GM18907 (cell line): ENCODE measurements around the gene MNAT1.
A peak's percentile ranks its signal among the peaks of the same experiment; 100 is the strongest.
"Not testable (repeated sequence)": the region's sequence is repeated elsewhere in the genome, so short reads cannot be mapped to it uniquely, and the experiment has no call there.

ENCODE experiments used
- ATAC-seq: cut with Tn5 transposase; IDR thresholded peaks from one replicate; pipeline ENCODE4 v1.9.1; 2021; ENCODE audit warnings: mild to moderate bottlenecking, moderate library complexity; ENCODE audit not compliant: unreplicated experiment

The MNAT1 gene

DNA sequence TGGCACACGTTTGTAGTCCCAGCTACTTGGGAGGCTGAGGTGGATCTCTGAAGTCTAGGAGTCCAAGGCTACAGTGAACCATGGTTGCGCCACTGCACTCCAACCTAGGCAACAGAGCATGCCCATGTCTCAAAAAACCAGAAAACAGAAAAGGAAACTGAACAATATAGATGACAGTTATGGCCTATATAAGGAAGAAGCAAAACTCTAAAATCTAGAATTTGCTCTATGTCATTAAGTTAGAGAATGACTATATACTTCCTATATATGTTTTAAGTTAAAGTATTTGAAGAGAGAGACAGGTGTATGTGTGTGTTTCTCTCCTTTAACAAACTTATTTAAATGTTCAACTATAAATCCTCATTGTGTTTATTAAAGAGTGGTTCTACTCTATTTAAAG, 65.8 kb downstream of the MNAT1 start:
- no peak for ATAC-seq

DNA sequence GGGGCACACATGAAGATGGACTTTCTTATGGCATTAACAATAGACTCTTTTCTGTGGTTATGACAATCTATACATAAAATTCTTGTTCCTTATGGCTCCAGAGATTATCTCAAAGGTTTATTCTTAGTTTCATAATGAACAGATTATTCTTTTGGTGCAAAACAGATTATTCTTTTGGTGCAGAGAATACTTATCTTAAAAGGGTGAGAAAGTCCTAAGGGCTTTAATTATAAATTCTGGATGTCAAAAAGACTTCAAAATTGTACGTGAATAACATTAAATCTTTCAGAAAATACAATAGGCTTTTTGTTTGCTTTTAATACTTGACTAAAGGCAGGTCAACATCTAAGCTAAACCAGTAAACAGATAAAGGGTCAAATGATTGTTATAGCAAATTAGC, 69.3 kb downstream of the MNAT1 start:
- no peak for ATAC-seq

DNA sequence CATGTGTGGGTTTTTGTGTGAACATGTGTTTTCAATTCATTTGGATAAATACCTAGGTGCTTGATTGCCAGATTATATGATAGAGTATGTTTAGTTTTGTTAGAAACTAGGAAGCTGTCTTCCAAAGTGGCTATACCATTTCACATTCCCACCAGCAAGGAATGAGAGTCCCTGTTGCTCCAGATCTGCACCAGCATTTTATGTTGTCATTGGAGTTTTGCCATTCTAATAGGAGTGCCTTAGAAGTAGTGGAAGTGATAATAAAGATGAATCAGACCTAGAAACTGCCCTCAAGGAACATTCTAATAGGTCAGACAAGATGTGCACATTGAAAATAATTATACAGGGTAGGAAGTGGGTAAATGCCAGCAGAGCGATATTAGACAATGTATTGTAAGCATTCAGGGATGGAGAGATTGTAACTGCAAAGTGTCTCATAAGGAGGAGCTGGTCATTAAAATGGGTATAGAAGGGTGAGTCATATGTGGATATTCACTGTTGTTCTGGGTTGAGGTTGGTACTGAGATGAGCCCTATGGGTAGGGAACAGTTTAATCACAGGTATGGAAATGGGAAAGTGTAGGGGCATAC, 71.4 kb downstream of the MNAT1 start:
- ATAC-seq = no peak

DNA sequence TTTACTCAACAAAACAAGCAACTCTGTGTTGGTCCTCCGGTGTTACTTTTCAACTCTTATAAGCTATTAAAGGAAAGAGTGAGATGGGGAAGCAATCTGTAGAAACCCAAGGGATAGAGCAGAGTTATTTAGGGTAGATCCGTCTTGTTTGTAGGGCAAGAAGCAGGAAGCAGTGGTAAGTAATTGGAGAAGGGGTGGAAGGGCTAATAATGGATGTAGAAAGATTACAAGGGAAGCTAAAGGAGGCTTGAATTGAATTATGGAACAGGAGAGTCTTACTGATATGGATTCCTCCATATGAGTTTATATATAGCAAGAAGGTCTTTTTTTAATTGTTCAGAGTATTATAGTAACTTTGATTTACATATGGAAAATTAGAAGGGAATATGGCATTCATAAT, 72.7 kb downstream of the MNAT1 start:
- ATAC-seq = no peak

DNA sequence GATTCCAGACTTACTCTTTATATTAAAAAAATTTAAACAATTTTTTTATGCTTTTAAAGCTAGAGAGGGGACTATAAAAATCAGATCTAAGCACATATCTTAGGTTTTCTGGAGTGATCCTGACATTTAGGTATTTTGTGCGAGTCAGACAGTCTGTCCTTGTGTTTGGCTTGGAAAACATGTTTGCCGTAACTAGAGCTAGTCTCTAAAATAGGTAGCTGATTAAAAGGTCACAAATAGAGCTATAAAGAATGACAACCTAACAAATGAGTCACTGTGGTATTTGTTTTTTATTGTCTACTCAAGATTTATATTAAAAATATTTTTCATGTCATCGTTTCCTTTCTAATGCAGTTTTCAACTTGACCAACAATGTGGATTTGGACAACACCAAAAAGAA, 73.4 kb downstream of the MNAT1 start:
- no peak for ATAC-seq

DNA sequence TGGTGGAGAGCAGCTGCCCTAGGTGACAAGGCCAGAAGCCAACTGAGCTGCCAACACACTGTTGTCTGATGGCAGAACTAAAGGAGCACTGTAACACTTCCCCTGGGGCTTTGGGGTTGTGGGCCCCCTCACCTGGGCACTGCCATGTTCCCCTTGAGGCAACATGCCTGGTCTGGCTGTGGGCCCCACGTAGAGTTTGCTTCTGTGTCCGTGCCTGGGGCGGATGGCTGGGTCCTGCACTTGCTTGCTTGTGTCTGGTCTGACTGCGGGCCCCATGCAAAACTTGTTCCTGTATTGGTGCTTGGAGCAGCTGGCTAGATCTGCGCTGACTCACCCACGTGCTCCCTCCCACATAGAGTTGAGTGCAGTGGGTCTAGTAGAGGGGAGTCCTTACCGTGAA, 78.4 kb downstream of the MNAT1 start:
- ATAC-seq = no peak

DNA sequence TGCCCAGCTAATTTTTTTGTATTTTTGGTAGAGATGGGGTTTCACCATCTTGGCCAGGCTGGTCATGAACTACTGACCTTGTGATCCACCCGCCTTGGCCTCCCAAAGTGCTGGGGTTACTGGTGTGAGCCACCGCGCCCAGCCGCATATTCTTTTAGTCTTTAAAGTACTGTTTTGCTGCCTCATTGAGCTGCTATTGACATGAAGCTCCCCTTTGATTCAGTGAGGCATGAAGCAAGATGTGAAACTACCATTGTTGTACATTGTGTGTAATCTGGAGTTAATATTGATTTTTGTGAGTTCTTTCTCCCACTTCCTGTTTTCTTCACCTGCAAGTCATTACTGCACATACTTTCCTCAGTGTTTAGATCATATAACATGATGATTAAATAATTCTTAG, 80.8 kb downstream of the MNAT1 start:
- ATAC-seq = peak; percentile 98

DNA sequence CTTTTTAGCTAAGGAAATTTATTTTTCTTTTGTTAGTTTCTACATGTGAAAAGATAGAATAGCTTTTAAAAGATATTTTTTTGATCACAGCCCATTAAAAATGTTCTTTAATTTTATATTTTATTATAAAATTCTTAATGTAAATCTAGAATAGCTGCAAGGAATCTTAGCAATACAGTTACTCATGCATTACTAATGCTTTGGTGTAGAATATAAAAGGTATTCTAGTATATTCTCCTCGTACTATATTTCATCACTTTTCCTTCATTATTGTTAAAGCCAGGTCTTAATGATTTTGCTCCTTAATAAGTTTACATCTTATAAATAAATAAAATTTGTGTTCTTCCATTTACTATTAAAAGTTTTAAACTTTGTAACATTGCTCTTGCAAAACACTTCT, 82.6 kb downstream of the MNAT1 start:
- no peak for ATAC-seq

DNA sequence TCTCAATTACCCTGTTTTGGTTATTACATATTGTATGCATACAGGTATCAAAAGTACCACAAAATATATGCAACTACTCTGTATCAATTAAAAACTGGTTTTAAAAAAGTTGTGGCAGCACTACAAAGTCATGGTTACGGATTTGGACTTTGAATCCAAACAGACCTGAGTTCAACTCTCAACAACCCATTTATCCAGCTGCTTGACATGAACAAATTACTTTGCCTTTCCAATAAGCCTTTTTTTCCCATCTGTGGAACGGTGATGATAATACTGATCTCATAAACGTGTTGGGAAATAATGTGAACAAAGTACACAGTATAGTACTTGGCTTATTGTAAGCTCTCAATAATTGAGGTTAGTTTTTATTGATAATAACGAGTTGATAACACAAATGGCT, 85.0 kb downstream of the MNAT1 start:
- no peak for ATAC-seq

DNA sequence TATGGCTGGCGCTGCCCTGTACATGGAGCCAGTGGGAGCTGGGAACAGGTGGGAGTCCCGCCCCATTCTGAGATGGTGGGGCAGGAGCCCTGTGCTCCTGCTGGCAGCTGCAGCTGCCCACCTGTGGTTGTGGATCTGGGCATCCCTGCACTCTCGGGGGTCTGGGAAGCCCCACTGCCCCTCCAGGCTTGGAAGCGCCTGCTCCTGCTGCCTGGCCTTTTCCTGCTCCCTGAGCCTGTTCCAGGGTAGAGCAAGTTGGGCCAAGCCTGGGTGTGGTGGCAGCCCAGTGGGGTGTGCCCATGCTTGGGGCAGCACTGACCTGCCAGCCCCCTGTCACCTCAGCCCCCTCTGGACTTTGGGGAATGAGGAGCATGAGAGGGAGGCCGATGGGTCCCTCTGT, 104.0 kb downstream of the MNAT1 start:
- no peak for ATAC-seq

DNA sequence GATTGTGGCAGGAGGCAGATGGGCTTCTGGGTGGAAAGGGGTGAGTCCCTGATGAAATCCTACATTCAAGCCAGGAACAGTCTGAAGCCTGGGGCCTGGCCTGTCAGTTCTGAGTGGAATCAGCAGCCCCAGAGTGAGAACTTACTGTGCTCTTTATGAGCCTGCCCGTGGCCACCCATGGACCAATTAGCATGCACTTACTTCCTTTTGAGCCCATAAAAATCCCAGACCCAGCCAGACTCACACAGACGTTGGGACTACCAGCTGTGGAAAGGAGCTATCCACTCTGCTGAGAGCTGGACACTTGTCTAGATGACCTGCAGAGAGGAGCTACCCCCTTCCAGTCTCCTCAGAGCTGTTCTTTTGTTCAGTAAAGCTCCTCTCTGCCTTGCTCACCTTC, 104.5 kb downstream of the MNAT1 start:
- no peak for ATAC-seq

DNA sequence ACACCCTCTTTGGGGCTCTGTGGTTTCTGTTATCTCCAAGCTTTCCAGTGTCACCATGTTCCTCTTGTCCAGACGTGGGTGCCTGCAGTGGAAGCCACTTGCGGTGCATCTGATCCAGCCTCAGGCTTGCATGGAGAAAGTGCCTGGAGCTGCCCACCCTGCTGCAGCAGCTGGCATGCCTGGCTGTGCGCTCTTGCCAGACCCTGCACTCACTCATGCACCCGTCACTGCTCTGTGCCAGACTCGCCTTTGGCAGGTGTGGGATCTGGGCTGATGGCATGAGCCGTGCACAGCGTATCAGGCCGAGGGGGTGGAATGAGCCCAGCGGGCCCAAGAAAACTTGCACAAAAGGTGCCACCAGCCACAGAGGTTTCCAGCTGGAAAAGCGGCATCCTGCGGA, 105.1 kb downstream of the MNAT1 start:
- ATAC-seq = no peak

DNA sequence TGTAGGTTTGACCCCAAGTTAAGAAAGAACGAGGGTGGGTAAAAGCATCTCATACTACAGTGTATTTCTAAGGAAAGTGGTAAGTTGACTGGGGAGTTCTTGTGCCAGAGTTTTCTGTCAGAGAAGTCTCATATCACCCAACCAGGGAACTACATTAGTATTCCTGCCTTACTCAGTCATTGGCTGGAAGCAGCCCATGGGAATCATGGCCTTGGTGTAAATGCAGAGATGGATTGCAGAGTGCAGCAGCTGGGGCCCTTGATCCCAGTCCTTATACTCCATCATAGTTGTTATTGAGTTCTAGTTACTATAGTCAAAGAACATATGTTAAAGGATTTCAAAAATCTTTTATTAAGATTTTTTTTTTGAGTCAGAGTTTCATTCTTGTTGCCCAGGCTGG, 105.8 kb downstream of the MNAT1 start:
- no peak for ATAC-seq

DNA sequence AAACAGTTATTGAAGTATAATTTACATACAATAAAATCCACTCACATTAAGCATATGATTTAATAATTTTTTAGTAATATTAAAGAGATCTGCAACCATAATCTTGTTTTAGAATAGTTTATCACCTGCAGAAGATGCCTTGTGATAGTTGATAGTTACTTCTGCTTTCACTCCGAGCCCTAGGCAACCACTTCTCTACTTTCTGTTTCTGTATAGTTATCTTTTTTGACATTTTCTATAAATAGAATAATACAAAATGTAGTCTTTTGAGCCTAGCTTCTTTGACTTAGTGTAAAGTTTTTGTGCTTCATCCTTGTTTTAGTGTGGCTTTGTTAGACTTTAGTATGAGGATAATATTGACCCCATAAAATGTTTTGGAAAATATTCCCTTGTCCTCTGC, 111.0 kb downstream of the MNAT1 start:
- ATAC-seq = peak; percentile 96

DNA sequence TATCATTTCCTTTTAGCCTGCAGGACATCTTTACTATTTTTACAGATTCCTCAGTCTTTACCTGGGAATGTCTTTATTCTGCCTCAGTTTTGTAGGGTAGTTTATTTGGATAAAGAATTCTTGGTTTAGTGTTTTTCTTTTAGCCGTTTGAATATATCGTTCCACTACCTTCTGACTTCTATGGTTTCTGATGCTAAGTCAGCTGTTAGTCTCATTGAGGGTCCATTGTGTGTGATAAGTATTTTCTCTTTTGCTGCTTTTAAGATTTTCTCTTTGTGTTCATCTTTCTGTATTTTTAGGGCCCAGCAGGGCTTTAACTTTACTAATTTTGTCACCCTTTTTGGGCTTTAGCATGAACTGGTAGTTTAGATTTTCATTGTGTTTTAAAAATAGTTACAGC, 113.5 kb downstream of the MNAT1 start:
- no peak for ATAC-seq

DNA sequence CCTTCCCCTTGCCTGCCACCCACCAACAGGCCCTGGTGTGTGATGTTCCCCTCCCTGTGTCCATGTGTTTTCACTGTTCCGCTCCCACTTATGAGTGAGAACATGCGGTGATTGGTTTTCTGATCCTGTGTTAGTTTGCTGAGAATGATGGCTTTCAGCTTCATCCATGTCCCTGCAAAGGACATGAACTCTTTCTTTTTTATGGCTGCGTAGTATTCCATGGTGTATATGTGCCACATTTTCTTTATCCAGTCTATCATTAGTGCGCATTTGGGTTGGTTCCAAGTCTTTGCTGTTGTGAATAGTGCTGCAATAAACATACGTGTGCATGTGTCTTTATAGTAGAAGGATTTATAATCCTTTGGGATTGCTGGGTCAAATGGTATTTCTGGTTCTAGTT, 117.1 kb downstream of the MNAT1 start:
- not testable (repeated sequence) for ATAC-seq

DNA sequence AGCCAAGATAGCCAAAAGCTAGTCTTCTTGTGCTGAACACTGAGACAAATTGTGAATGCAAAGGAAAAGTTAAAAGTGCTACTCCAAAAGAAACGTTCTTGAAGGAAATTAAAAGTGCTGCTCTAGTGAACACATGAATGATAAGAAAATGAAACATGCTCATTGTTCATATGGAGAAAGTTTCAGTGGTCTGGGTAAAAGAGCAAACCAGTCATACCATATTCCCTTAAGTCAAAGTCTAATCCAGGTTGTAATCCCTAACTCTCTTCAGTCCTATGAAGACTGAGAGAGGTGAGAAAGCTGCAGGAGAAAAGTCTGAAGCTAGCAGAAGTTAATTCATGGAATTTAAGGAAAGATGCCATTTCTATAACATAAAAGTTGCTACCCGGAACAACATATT, 121.5 kb downstream of the MNAT1 start:
- ATAC-seq = no peak

DNA sequence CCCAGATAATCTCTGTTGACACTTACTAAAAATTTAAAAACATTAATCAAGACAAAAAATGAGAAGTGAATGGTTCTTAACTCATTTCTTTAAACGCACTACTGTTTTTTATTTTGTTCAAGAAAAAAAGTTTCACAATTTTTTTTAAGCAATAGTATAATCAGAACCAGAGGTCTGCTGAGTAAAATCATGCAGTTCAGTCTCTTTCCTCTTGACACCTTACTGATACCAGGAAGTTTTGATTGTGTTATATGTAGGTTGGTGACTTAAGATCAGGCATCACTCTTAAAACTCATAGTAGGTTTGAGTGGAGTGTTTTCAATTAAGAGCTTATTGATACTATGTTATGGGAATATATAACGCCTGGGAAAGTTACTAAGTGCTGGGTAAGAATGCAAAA, 125.0 kb downstream of the MNAT1 start:
- ATAC-seq = no peak

DNA sequence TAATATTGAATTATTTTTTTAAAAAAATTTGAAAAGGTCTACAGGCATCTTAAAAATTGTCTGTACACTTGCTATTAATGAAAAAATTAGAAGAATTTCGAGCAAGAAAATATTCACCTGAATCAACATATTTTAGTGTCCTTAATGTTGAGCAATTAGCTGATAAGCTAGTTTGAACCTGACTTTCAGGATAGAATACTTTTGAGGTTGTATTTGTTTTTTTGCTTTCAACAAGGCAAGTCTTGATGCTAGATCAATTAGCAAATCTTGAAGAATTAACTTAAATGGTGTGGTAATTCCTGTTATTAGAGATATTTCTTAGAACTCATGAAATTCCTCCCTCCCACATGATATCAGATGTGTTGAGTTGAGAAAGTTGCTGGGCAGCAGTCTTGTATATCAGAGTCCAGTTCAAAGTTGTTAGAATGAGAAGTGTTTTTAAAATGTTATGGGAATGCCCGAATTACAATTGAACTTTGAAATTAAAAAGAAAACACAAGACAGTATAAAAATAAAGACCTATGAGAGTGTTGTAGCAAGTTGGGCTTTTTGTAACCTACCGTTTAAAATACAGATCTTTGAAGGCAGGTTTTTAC, 127.1 kb downstream of the MNAT1 start:
- no peak for ATAC-seq

DNA sequence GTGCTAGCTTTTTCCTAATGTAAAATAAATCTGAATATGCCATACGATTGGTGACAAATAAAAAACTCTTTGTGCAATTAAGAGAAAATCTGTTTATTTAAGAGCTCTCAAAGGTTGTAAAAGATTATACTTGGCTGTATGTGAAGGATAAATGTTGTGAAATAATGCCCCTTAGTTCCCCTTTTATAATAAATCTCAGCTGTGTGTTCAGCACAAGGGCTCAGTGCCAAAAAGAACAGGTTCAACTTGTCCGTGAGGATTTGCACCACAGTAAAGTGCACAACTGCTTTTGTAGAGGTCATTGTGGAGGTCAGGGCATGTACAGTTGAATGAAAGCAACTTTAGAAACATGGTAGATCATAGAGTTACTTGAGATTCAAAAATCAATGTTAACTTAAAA, 127.7 kb downstream of the MNAT1 start:
- ATAC-seq = no peak

DNA sequence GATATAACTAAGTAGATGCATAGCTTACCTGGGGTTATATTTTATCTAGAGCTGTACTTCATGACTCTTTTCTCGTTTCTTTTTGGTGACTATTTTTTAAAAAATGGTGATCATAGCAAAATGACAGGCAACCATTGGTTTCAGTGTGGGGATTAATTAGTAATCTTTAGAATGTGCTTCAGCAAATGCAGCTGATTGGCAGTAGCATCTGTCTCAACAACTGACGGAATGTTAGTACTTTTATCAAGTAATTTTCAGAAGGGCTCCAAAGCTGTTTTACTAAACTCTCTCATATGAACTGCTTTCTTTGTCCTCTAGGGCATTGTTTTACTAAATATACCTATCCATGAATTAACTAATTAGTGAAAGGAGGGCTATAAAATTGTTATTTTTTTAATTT, 128.7 kb downstream of the MNAT1 start:
- no peak for ATAC-seq

DNA sequence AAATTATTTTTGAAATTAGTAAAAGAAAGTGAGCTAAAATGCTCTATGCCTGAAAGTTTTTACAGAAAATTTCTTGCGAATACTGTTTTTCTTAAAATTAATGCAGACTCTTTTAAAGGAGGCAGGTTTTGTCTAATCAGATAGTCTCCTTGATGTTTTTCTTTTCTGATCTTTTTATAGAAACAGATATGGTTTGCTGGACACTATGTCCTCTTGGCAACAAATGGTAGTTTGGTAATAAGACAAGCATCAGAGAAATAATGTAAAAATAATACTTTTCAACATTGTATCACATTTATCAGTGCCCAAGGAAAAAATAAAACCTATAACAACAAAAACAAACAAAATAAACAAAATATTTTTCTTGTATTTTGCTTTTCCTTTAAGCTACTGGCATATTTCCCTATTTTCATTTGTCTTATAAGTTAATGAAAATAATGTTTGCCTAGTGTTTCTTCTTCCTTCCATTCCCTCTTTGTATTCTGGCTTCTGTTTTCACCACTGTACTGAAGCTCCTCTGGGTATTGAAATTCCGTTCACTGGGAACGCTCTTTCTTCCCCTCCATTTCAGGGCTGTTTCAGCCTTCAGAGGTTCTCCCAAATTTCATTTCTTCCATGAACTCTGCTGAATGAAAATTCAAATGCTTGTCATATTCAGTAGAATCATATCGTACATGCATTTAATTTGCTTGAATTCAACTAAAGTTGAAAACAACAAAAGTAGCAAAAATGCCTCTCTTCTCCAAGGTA, 131.0 kb downstream of the MNAT1 start:
- no peak for ATAC-seq
